Neural progenitor cell (in vitro differentiated cells): ENCODE results near the gene KIRREL3. TPM values are rescaled to one million over a fixed set of nuclear protein-coding genes. Genes with fewer than 3 reads are reported as not detected.

Experiments
- DNase-seq: peaks from one replicate; pipeline ENCODE4 v3.0.0-alpha.2; 2016; ENCODE audit warnings: low spot score
- H2AFZ ChIP-seq: fragments of 200-600 bp; sonication (generic); replicated peaks from 2 replicates; pipeline ENCODE4 v1.6.1; 2016; ENCODE audit warnings: antibody characterized with exemption
- H3F3A ChIP-seq: fragments of 200-600 bp; sonication (generic); 2 replicates; pipeline ENCODE4 v1.6.1; 2016; ENCODE audit warnings: antibody characterized with exemption, low read depth
- H3K27ac ChIP-seq: fragments of 200-600 bp; sonication (generic); 2 replicates; pipeline ENCODE4 v1.5.1; 2016; ENCODE audit warnings: mild to moderate bottlenecking
- H3K27me3 ChIP-seq: fragments of 200-600 bp; sonication (generic); 2 replicates; pipeline ENCODE4 v1.6.1; 2016; ENCODE audit warnings: mild to moderate bottlenecking, moderate library complexity
- H3K36me3 ChIP-seq: fragments of 200-600 bp; sonication (generic); 2 replicates; pipeline ENCODE4 v1.5.1; 2016
- H3K4me1 ChIP-seq: fragments of 200-600 bp; sonication (generic); 2 replicates; pipeline ENCODE4 v1.6.1; 2016; ENCODE audit warnings: mixed run types
- H3K4me2 ChIP-seq: fragments of 200-600 bp; sonication (generic); 2 replicates; pipeline ENCODE4 v1.6.1; 2016
- H3K4me3 ChIP-seq: fragments of 200-600 bp; sonication (generic); 2 replicates; pipeline ENCODE4 v1.5.1; 2016
- H3K79me2 ChIP-seq: fragments of 200-600 bp; sonication (generic); 2 replicates; pipeline ENCODE4 v1.6.1; 2016; ENCODE audit warnings: low read depth
- H3K9ac ChIP-seq: fragments of 200-600 bp; sonication (generic); 2 replicates; pipeline ENCODE4 v1.6.1; 2016
- H3K9me3 ChIP-seq: fragments of 200-600 bp; sonication (generic); 2 replicates; pipeline ENCODE4 v1.5.1; 2016; ENCODE audit warnings: low read depth
- H4K20me1 ChIP-seq: fragments of 200-600 bp; sonication (generic); 2 replicates; pipeline ENCODE4 v1.6.1; 2016; ENCODE audit warnings: low read depth
- H3K27ac Mint-ChIP-seq: 3 replicates; pipeline ENCODE4 v1.8.0; 2021; ENCODE audit warnings: mixed read lengths
- H3K27me3 Mint-ChIP-seq: 2 replicates; pipeline ENCODE4 v1.8.0; 2022; ENCODE audit warnings: low read depth, mild to moderate bottlenecking, inconsistent platforms, moderate library complexity, mixed read lengths; ENCODE audit not compliant: insufficient read depth
- H3K36me3 Mint-ChIP-seq: 3 replicates; pipeline ENCODE4 v1.8.0; 2021; ENCODE audit warnings: mixed read lengths
- H3K4me1 Mint-ChIP-seq: 3 replicates; pipeline ENCODE4 v1.8.0; 2021; ENCODE audit warnings: mixed read lengths
- H3K4me3 Mint-ChIP-seq: 3 replicates; pipeline ENCODE4 v1.8.0; 2021; ENCODE audit warnings: mild to moderate bottlenecking, moderate library complexity, mixed read lengths
- H3K9me3 Mint-ChIP-seq: 3 replicates; pipeline ENCODE4 v1.8.0; 2020; ENCODE audit warnings: mixed read lengths
- EZH2 ChIP-seq: fragments of 200-600 bp; sonication (generic); IDR thresholded peaks from 2 replicates; pipeline ENCODE4 v1.6.1; 2017; ENCODE audit warnings: antibody characterized with exemption, mild to moderate bottlenecking, moderate library complexity
- EZH2phosphoT487 ChIP-seq: fragments of 200-600 bp; sonication (generic); IDR thresholded peaks from 2 replicates; pipeline ENCODE4 v1.6.1; 2017; ENCODE audit warnings: antibody characterized with exemption
- total RNA-seq: library from RNA; depleted of rRNA; stranded (reverse); fragments of >200 nt; gene quantifications from 2 replicates; pipeline ENCODE4 v1.2.3, GENCODE V29; 2015; ENCODE audit warnings: low replicate concordance
- TF ChIP-seq, protein P1 (sequence below): fragments of 200-600 bp; sonication (generic); IDR thresholded peaks from 2 replicates; pipeline ENCODE4 v1.5.1; 2017; ENCODE audit warnings: antibody characterized with exemption, mild to moderate bottlenecking

KIRREL3 gene
- total RNA-seq, 1 donor from 2014 or later, result 1.1 TPM

- H3K36me3 Mint-ChIP-seq, result no peaks in the 10 kb centered on the region
- no peak overlapping the region for H3K4me3 Mint-ChIP-seq
- no peak overlapping the region for H3K27ac Mint-ChIP-seq
- H3K27ac ChIP-seq, result no peak overlapping the region
- H3K9ac ChIP-seq, result no peak overlapping the region
- H3K4me2 ChIP-seq, result no peak overlapping the region
- H3K9me3 Mint-ChIP-seq, result no peaks in the 10 kb centered on the region
- no peak for DNase-seq
- no peak overlapping the region for H2AFZ ChIP-seq
- no peaks in the 10 kb centered on the region for H3K27me3 Mint-ChIP-seq
- H3K27me3 ChIP-seq, result no peaks in the 10 kb centered on the region
- no peaks in the 10 kb centered on the region for H4K20me1 ChIP-seq
- TF ChIP-seq EZH2, result no peak
- TF ChIP-seq, protein P1, sequence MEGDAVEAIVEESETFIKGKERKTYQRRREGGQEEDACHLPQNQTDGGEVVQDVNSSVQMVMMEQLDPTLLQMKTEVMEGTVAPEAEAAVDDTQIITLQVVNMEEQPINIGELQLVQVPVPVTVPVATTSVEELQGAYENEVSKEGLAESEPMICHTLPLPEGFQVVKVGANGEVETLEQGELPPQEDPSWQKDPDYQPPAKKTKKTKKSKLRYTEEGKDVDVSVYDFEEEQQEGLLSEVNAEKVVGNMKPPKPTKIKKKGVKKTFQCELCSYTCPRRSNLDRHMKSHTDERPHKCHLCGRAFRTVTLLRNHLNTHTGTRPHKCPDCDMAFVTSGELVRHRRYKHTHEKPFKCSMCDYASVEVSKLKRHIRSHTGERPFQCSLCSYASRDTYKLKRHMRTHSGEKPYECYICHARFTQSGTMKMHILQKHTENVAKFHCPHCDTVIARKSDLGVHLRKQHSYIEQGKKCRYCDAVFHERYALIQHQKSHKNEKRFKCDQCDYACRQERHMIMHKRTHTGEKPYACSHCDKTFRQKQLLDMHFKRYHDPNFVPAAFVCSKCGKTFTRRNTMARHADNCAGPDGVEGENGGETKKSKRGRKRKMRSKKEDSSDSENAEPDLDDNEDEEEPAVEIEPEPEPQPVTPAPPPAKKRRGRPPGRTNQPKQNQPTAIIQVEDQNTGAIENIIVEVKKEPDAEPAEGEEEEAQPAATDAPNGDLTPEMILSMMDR, result no peak
- no peaks in the 10 kb centered on the region for H3K4me1 ChIP-seq
- H3K9me3 ChIP-seq, result no peaks in the 10 kb centered on the region
- no peaks in the 10 kb centered on the region for H3K36me3 ChIP-seq
- no peaks in the 10 kb centered on the region for H3F3A ChIP-seq
- no peaks in the 10 kb centered on the region for H3K4me1 Mint-ChIP-seq
- H3K79me2 ChIP-seq, result no peaks in the 10 kb centered on the region
- H3K4me3 ChIP-seq, result no peak overlapping the region
Measured at GRCh38 chr11:127044535-127044934, 44.0 kb upstream of the KIRREL3 start.

DNA sequence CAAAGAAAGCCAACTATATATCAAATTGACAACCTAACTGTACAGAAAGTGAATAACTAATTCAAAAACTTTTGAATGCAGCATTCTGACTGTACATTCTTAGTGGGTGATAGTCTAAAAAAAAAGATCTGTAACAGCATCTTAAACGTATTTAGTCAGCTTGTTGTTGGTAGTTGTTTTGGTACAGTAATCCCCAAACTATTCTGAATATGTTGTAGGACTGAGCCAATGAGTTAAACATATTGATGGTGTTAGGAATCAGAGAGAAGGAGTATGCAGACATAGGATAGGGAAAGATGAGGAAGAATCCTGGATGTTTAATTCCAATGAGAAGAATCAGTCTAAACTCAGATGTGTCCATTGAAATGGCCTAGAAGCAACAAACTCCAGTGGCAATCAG lies 41.9 kb upstream of the KIRREL3 start:
- H3K4me3 ChIP-seq, result no peak overlapping the region
- no peak overlapping the region for H2AFZ ChIP-seq
- no peaks in the 10 kb centered on the region for H4K20me1 ChIP-seq
- H3F3A ChIP-seq, result peaks cover 2% of the 10 kb centered on the region
- H3K4me1 ChIP-seq, result peaks cover 9% of the 10 kb centered on the region
- H3K9me3 ChIP-seq, result no peaks in the 10 kb centered on the region
- DNase-seq, result no peak
- no peak overlapping the region for H3K27ac Mint-ChIP-seq
- no peaks in the 10 kb centered on the region for H3K27me3 ChIP-seq
- no peak overlapping the region for H3K9ac ChIP-seq
- H3K4me1 Mint-ChIP-seq, result peaks cover 10% of the 10 kb centered on the region
- H3K36me3 ChIP-seq, result no peaks in the 10 kb centered on the region
- no peak overlapping the region for H3K4me2 ChIP-seq
- no peaks in the 10 kb centered on the region for H3K27me3 Mint-ChIP-seq
- no peak overlapping the region for H3K27ac ChIP-seq
- H3K79me2 ChIP-seq, result no peaks in the 10 kb centered on the region
- no peaks in the 10 kb centered on the region for H3K36me3 Mint-ChIP-seq
- TF ChIP-seq, protein P1, result no peak
- no peak for TF ChIP-seq EZH2phosphoT487
- TF ChIP-seq EZH2, result no peak
- H3K4me3 Mint-ChIP-seq, result no peak overlapping the region
- no peaks in the 10 kb centered on the region for H3K9me3 Mint-ChIP-seq

DNA sequence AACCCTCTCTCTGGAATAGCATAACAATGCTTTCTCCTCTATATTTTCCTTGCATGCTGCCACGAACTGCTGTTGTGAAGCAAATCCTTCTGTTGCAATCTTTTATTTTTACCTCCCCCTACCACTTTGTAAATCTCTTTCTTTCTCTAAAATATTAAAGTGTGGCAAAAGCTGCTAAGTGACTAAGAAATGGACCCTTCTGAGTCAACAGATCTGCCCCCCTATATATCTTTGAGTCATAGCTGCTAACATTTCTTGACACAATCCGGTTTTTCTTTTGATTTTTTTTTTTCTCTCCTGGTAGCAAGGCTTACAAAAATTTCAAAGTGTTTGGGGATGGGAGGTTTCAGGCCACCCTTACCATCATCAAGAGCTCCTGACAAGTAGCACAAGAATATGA lies 39.0 kb upstream of the KIRREL3 start:
- Histone ChIP-seq H3K4me2 (no peak overlapping the region), H3K9me3 (no peaks in the 10 kb centered on the region), H3K4me1 (peaks cover 18% of the 10 kb centered on the region), H3K27ac (no peak overlapping the region), H3K27me3 (no peaks in the 10 kb centered on the region), H3K79me2 (no peaks in the 10 kb centered on the region), H3K9ac (no peak overlapping the region), H3K4me3 (no peak overlapping the region), H4K20me1 (no peaks in the 10 kb centered on the region), H3F3A (peaks cover 4% of the 10 kb centered on the region), H2AFZ (no peak overlapping the region), H3K36me3 (no peaks in the 10 kb centered on the region)
- Mint-ChIP-seq H3K9me3 (no peaks in the 10 kb centered on the region), H3K4me3 (no peak overlapping the region), H3K27ac (no peak overlapping the region), H3K36me3 (no peaks in the 10 kb centered on the region), H3K4me1 (peaks cover 13% of the 10 kb centered on the region), H3K27me3 (no peaks in the 10 kb centered on the region)
- TF ChIP-seq EZH2 (no peak), EZH2phosphoT487 (no peak)
- TF ChIP-seq, protein P1, result no peak
- DNase-seq, result no peak
